CD8-positive, alpha-beta memory T cell (primary cell): Measurements from ENCODE around the gene MSI2. TPM values are rescaled to one million over a fixed set of nuclear protein-coding genes. Genes with fewer than 3 reads are reported as not detected.

Experiments used
- CTCF ChIA-PET: fragments of 350-600 bp; sonication (Branson Sonifier 250); formaldehyde crosslinking; loops from one replicate; lab custom pipeline; 2021; ENCODE audit warnings: antibody characterized with exemption; lab: Charles Lee
- POLR2A ChIA-PET: fragments of 350-600 bp; sonication (Branson Sonifier 250); formaldehyde crosslinking; loops from one replicate; lab custom pipeline; 2021; ENCODE audit warnings: antibody characterized with exemption; lab: Charles Lee
- DNase-seq, 5 donors: peaks; one replicate each; pipeline versions ENCODE4 v3.0.0 to v3.0.0-alpha.2; 2020 to 2022; ENCODE audit warnings: mixed read lengths in 1 of 5
- H3K27ac ChIP-seq: one replicate; pipeline ENCODE4 v1.7.0; 2013; ENCODE audit warnings: low read depth, mild to moderate bottlenecking, low read length, moderate library complexity
- H3K27me3 ChIP-seq: 2 replicates; pipeline ENCODE4 v1.7.0; 2013; ENCODE audit warnings: low read length, mild to moderate bottlenecking; ENCODE audit not compliant: insufficient read depth, poor library complexity, severe bottlenecking
- H3K36me3 ChIP-seq: 2 replicates; pipeline ENCODE4 v1.7.0; 2013; ENCODE audit warnings: mild to moderate bottlenecking, low read length, moderate library complexity; ENCODE audit not compliant: insufficient read depth
- H3K4me1 ChIP-seq: 2 replicates; pipeline ENCODE4 v1.7.0; 2013; ENCODE audit warnings: mild to moderate bottlenecking, low read length, moderate library complexity; ENCODE audit not compliant: insufficient read depth
- H3K4me3 ChIP-seq: 2 replicates; pipeline ENCODE4 v1.7.0; 2013; ENCODE audit warnings: mild to moderate bottlenecking, low read length
- H3K9me3 ChIP-seq: 2 replicates; pipeline ENCODE4 v1.7.0; 2013; ENCODE audit warnings: mild to moderate bottlenecking, low read length
- H3K27ac Mint-ChIP-seq, 8 donors: one replicate each; pipeline ENCODE4 v1.8.0; 2020 to 2021; ENCODE audit warnings: mixed read lengths in 8 of 8, mild to moderate bottlenecking in 6 of 8, inconsistent platforms in 3 of 8, moderate library complexity in 3 of 8
- H3K27me3 Mint-ChIP-seq, 2 donors: one replicate each; pipeline ENCODE4 v1.8.0; 2020 to 2021; ENCODE audit warnings: mixed read lengths in 2 of 2, mild to moderate bottlenecking in 1 of 2, moderate library complexity in 1 of 2
- H3K36me3 Mint-ChIP-seq, 3 donors: one replicate each; pipeline ENCODE4 v1.8.0; 2020 to 2021; ENCODE audit warnings: mixed read lengths in 3 of 3, inconsistent platforms in 1 of 3, mild to moderate bottlenecking in 1 of 3
- H3K4me1 Mint-ChIP-seq, 3 donors: one replicate each; pipeline ENCODE4 v1.8.0; 2020 to 2021; ENCODE audit warnings: mixed read lengths in 3 of 3, inconsistent platforms in 1 of 3, mild to moderate bottlenecking in 1 of 3
- H3K4me3 Mint-ChIP-seq, 7 donors: one replicate each; pipeline ENCODE4 v1.8.0; 2020 to 2021; ENCODE audit warnings: mixed read lengths in 7 of 7, mild to moderate bottlenecking in 6 of 7, moderate library complexity in 4 of 7, inconsistent platforms in 2 of 7
- H3K9me3 Mint-ChIP-seq, 5 donors: one replicate each; pipeline ENCODE4 v1.8.0; 2020 to 2022; ENCODE audit warnings: mixed read lengths in 5 of 5, mild to moderate bottlenecking in 3 of 5, moderate library complexity in 2 of 5, inconsistent platforms in 1 of 5
- polyA plus RNA-seq: library from polyadenylated mRNA; unstranded; fragments of 300-500 nt; fragmentation: Illumina TruSeq; gene quantifications from one replicate; pipeline ENCODE4 v1.2.3, GENCODE V29; 2021
- total RNA-seq, 2 experiments: library from RNA; stranded (reverse); gene quantifications; one replicate each; pipeline ENCODE4 v1.2.3, GENCODE V29; 2021

The MSI2 gene
- total and polyA plus RNA-seq, 3 experiments from 2014 or later: 2.3 to 58.0 (median 57.1) TPM

GRCh38 chr17:57457188-57457587 is 200.9 kb downstream of the MSI2 start:
- H3K9me3 ChIP-seq: no peaks in the 10 kb centered on the region
- Mint-ChIP-seq H3K27me3 (no peaks in the 10 kb centered on the region), H3K4me3 (no peak overlapping the region), H3K9me3 (no peaks in the 10 kb centered on the region), H3K27ac (no peak overlapping the region), H3K4me1 (peaks cover 72 to 84% (median 81%) of the 10 kb centered on the region in 3 donors), H3K36me3 (peaks cover 0 to 4% (median 2%) of the 10 kb centered on the region in 3 donors)
- no peak for DNase-seq
- H3K4me1 ChIP-seq: peaks cover 42% of the 10 kb centered on the region
- POLR2A ChIA-PET: no interaction called here
- no peaks in the 10 kb centered on the region for H3K36me3 ChIP-seq
- H3K4me3 ChIP-seq: no peak overlapping the region
- no peak overlapping the region for H3K27ac ChIP-seq
- no peaks in the 10 kb centered on the region for H3K27me3 ChIP-seq
- CTCF ChIA-PET: no interaction called here

- ChIA-PET POLR2A (no interaction called here), CTCF (interaction anchor here (1.5 kb wide), 1 partner anchor 288 kb away, joined by 3 read pairs; no protein-coding TSS in a partner anchor)
- Histone ChIP-seq H3K27ac (no peak overlapping the region), H3K9me3 (no peaks in the 10 kb centered on the region), H3K27me3 (no peaks in the 10 kb centered on the region), H3K4me1 (peaks cover 32% of the 10 kb centered on the region), H3K36me3 (no peaks in the 10 kb centered on the region), H3K4me3 (no peak overlapping the region)
- no peaks in the 10 kb centered on the region for H3K27me3 Mint-ChIP-seq
- H3K36me3 Mint-ChIP-seq: peaks cover 0 to 4% (median 0%) of the 10 kb centered on the region in 3 donors
- peak overlapping the region in 6 of 8 donors; percentile 24 to 80 (median 62) for H3K27ac Mint-ChIP-seq
- H3K4me1 Mint-ChIP-seq: peaks cover 69 to 83% (median 83%) of the 10 kb centered on the region in 3 donors
- no peaks in the 10 kb centered on the region for H3K9me3 Mint-ChIP-seq
- no peak for DNase-seq
- H3K4me3 Mint-ChIP-seq: peak overlapping the region in 2 of 7 donors; percentile 31 to 32
Measured at GRCh38 chr17:57458718-57459285, 202.5 kb downstream of the MSI2 start.

DNA sequence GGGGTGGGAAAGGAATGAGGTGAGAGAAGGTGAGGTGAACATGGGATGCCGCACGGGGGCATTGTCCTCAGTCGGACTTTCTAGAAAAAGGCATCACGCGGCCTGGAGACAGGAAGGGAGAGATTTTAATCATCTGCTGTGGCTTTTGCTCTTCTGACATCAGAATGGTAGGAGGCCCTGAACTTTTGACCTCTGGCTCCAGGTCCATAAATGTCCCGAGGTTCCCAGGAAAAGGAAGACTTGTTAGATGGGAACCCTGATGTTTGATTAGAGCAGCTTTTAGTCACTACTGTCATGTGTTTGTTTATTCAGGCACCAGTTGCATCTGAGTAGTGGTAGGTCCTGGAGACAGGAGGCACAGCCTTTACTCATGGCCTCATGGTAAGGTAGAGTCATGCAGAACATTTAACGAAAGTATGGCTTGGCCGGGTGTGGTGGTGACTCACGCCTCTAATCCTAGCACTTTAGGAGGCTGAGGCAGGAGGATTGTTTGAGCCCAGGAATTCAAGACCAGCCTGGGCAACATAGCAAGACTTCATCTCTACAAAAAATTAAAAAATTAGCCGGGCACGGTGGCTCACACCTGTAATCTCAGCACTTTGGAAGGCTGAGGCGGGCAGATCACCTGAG is 203.1 kb downstream of the MSI2 start:
- no peaks in the 10 kb centered on the region for H3K36me3 ChIP-seq
- ChIA-PET POLR2A (no interaction called here), CTCF (interaction anchor here (1.5 kb wide), 1 partner anchor 288 kb away, joined by 3 read pairs; no protein-coding TSS in a partner anchor)
- no peak overlapping the region for H3K27ac ChIP-seq
- no peak overlapping the region for H3K4me3 ChIP-seq
- no peak for DNase-seq
- no peaks in the 10 kb centered on the region for H3K9me3 ChIP-seq
- H3K27me3 ChIP-seq: no peaks in the 10 kb centered on the region
- peak overlapping the region in 4 of 8 donors; percentile 47 to 80 (median 77) for H3K27ac Mint-ChIP-seq
- no peaks in the 10 kb centered on the region for H3K27me3 Mint-ChIP-seq
- peaks cover 0 to 4% (median 0%) of the 10 kb centered on the region in 3 donors for H3K36me3 Mint-ChIP-seq
- peaks cover 63 to 82% (median 79%) of the 10 kb centered on the region in 3 donors for H3K4me1 Mint-ChIP-seq
- H3K4me3 Mint-ChIP-seq: peak overlapping the region in 2 of 7 donors; percentile 31 to 32
- no peaks in the 10 kb centered on the region for H3K9me3 Mint-ChIP-seq
- H3K4me1 ChIP-seq: peaks cover 26% of the 10 kb centered on the region

GRCh38 chr17:57461082-57461481 is 204.8 kb downstream of the MSI2 start:
- H3K9me3 ChIP-seq: no peaks in the 10 kb centered on the region
- CTCF ChIA-PET: no interaction called here
- no peaks in the 10 kb centered on the region for H3K27me3 ChIP-seq
- H3K9me3 Mint-ChIP-seq: no peaks in the 10 kb centered on the region
- POLR2A ChIA-PET: interaction anchor here (0.8 kb wide), 1 partner anchor 204 kb away, joined by 5 read pairs; no protein-coding TSS in a partner anchor
- H3K36me3 ChIP-seq: no peaks in the 10 kb centered on the region
- no peaks in the 10 kb centered on the region for H3K27me3 Mint-ChIP-seq
- peaks cover 48 to 73% (median 65%) of the 10 kb centered on the region in 3 donors for H3K4me1 Mint-ChIP-seq
- H3K27ac Mint-ChIP-seq: peak overlapping the region in 2 of 8 donors; percentile 8 to 64
- peaks cover 11% of the 10 kb centered on the region for H3K4me1 ChIP-seq
- H3K36me3 Mint-ChIP-seq: peaks cover 0 to 1% (median 0%) of the 10 kb centered on the region in 3 donors
- no peak overlapping the region for H3K4me3 ChIP-seq
- no peak overlapping the region for H3K27ac ChIP-seq
- H3K4me3 Mint-ChIP-seq: no peak overlapping the region
- DNase-seq: no peak

- Histone ChIP-seq H3K36me3 (no peaks in the 10 kb centered on the region), H3K27ac (no peak overlapping the region), H3K27me3 (no peaks in the 10 kb centered on the region), H3K4me1 (peaks cover 11% of the 10 kb centered on the region), H3K9me3 (no peaks in the 10 kb centered on the region), H3K4me3 (no peak overlapping the region)
- POLR2A ChIA-PET: no interaction called here
- H3K4me1 Mint-ChIP-seq: peaks cover 48 to 66% (median 59%) of the 10 kb centered on the region in 3 donors
- no peak for DNase-seq
- H3K27me3 Mint-ChIP-seq: no peaks in the 10 kb centered on the region
- CTCF ChIA-PET: no interaction called here
- peak overlapping the region in 5 of 8 donors; percentile 24 to 87 (median 78) for H3K27ac Mint-ChIP-seq
- peaks cover 0 to 1% (median 0%) of the 10 kb centered on the region in 3 donors for H3K36me3 Mint-ChIP-seq
- H3K4me3 Mint-ChIP-seq: peak overlapping the region in 1 of 7 donors; percentile 2
- no peaks in the 10 kb centered on the region for H3K9me3 Mint-ChIP-seq
Measured at GRCh38 chr17:57462007-57462579, 205.8 kb downstream of the MSI2 start.

GRCh38 chr17:57463103-57463885 is 207.0 kb downstream of the MSI2 start:
- ChIA-PET CTCF (no interaction called here), POLR2A (no interaction called here)
- DNase-seq: no peak
- H3K36me3 ChIP-seq: no peaks in the 10 kb centered on the region
- H3K27me3 ChIP-seq: no peaks in the 10 kb centered on the region
- H3K27ac ChIP-seq: no peak overlapping the region
- H3K27me3 Mint-ChIP-seq: no peaks in the 10 kb centered on the region
- H3K36me3 Mint-ChIP-seq: peaks cover 0 to 1% (median 0%) of the 10 kb centered on the region in 3 donors
- no peaks in the 10 kb centered on the region for H3K9me3 Mint-ChIP-seq
- no peaks in the 10 kb centered on the region for H3K9me3 ChIP-seq
- H3K27ac Mint-ChIP-seq: peak overlapping the region in 2 of 8 donors; percentile 6 to 65
- H3K4me3 Mint-ChIP-seq: no peak overlapping the region
- H3K4me1 Mint-ChIP-seq: peaks cover 50 to 68% (median 62%) of the 10 kb centered on the region in 3 donors
- H3K4me1 ChIP-seq: peaks cover 11% of the 10 kb centered on the region
- no peak overlapping the region for H3K4me3 ChIP-seq

GRCh38 chr17:57464191-57464864 is 208.0 kb downstream of the MSI2 start:
- H3K4me1 ChIP-seq: peaks cover 2% of the 10 kb centered on the region
- ChIA-PET POLR2A (no interaction called here), CTCF (no interaction called here)
- Mint-ChIP-seq H3K27me3 (no peaks in the 10 kb centered on the region), H3K36me3 (peaks cover 0 to 1% (median 0%) of the 10 kb centered on the region in 3 donors), H3K27ac (peak overlapping the region in 1 of 8 donors; percentile 24), H3K9me3 (no peaks in the 10 kb centered on the region), H3K4me1 (peaks cover 42 to 61% (median 51%) of the 10 kb centered on the region in 3 donors), H3K4me3 (no peak overlapping the region)
- DNase-seq: no peak
- H3K27me3 ChIP-seq: no peaks in the 10 kb centered on the region
- no peaks in the 10 kb centered on the region for H3K36me3 ChIP-seq
- H3K27ac ChIP-seq: no peak overlapping the region
- H3K4me3 ChIP-seq: no peak overlapping the region
- H3K9me3 ChIP-seq: no peaks in the 10 kb centered on the region
